GM23338 (cell line): Measurements from ENCODE around the gene GARIN3. TPM values are rescaled to one million over a fixed set of nuclear protein-coding genes. Genes with fewer than 3 reads are reported as not detected.

Experiments
- ATAC-seq: fragments of 200-7000 bp; cut with Tn5 transposase; 3 replicates; pipeline ENCODE4 v1.9.1; 2020
- DNase-seq: peaks from one replicate; pipeline ENCODE4 v3.0.0-alpha.2; 2015; ENCODE audit warnings: low spot score
- H2AFZ ChIP-seq: fragments of 200-600 bp; sonication (generic); 2 replicates; pipeline ENCODE4 v1.8.0; 2016; ENCODE audit warnings: antibody characterized with exemption, mild to moderate bottlenecking, moderate library complexity
- H3F3A ChIP-seq: fragments of 200-600 bp; sonication (generic); replicated peaks from 2 replicates; pipeline ENCODE4 v1.8.0; 2017; ENCODE audit warnings: antibody characterized with exemption, mixed run types, low read depth
- H3K27ac ChIP-seq: fragments of 200-600 bp; sonication (generic); 2 replicates; pipeline ENCODE4 v1.6.1; 2016; ENCODE audit warnings: low read depth
- H3K27me3 ChIP-seq: fragments of 200-600 bp; sonication (generic); 2 replicates; pipeline ENCODE4 v1.8.0; 2016; ENCODE audit warnings: mild to moderate bottlenecking, mixed run types, moderate library complexity; ENCODE audit not compliant: insufficient read depth
- H3K36me3 ChIP-seq: fragments of 200-600 bp; sonication (generic); 2 replicates; pipeline ENCODE4 v1.8.0; 2016; ENCODE audit warnings: mild to moderate bottlenecking; ENCODE audit not compliant: insufficient read depth
- H3K4me1 ChIP-seq: fragments of 200-600 bp; sonication (generic); 2 replicates; pipeline ENCODE4 v1.8.0; 2016; ENCODE audit warnings: mild to moderate bottlenecking, moderate library complexity; ENCODE audit not compliant: insufficient read depth
- H3K4me2 ChIP-seq: fragments of 200-600 bp; sonication (generic); 2 replicates; pipeline ENCODE4 v1.7.1; 2017; ENCODE audit warnings: mixed run types
- H3K4me3 ChIP-seq: fragments of 200-600 bp; sonication (generic); 2 replicates; pipeline ENCODE4 v1.6.1; 2016; ENCODE audit warnings: mixed run types
- H3K79me2 ChIP-seq: fragments of 200-600 bp; sonication (generic); replicated peaks from 2 replicates; pipeline ENCODE4 v1.8.0; 2017; ENCODE audit warnings: mild to moderate bottlenecking; ENCODE audit not compliant: insufficient read depth
- H3K9me2 ChIP-seq: fragments of 200-600 bp; sonication (generic); 2 replicates; pipeline ENCODE4 v1.8.0; 2017; ENCODE audit not compliant: insufficient read depth
- H4K20me1 ChIP-seq: fragments of 200-600 bp; sonication (generic); replicated peaks from 2 replicates; pipeline ENCODE4 v1.8.0; 2017; ENCODE audit warnings: mild to moderate bottlenecking; ENCODE audit not compliant: insufficient read depth
- H3K27ac Mint-ChIP-seq: 2 replicates; pipeline ENCODE4 v1.8.0; 2020; ENCODE audit warnings: inconsistent platforms, mild to moderate bottlenecking, moderate library complexity, mixed read lengths
- H3K27me3 Mint-ChIP-seq: 3 replicates; pipeline ENCODE4 v1.8.0; 2022; ENCODE audit warnings: low read depth, mild to moderate bottlenecking, moderate library complexity, mixed read lengths, inconsistent platforms; ENCODE audit not compliant: insufficient read depth, poor library complexity
- H3K36me3 Mint-ChIP-seq: 3 replicates; pipeline ENCODE4 v1.8.0; 2021; ENCODE audit warnings: low read depth, mild to moderate bottlenecking, inconsistent platforms, moderate library complexity, mixed read lengths
- H3K4me1 Mint-ChIP-seq: 3 replicates; pipeline ENCODE4 v1.8.0; 2020; ENCODE audit warnings: mild to moderate bottlenecking, inconsistent platforms, mixed read lengths
- H3K4me3 Mint-ChIP-seq: 3 replicates; pipeline ENCODE4 v1.8.0; 2021; ENCODE audit warnings: moderate library complexity, mild to moderate bottlenecking, inconsistent platforms, mixed read lengths
- H3K9me3 Mint-ChIP-seq: 3 replicates; pipeline ENCODE4 v1.8.0; 2020; ENCODE audit warnings: moderate library complexity, mild to moderate bottlenecking, inconsistent platforms, mixed read lengths
- CREB1 ChIP-seq: fragments of 250-450 bp; sonication (Bioruptor Pico); IDR thresholded peaks from 2 replicates; pipeline ENCODE4 v1.5.0; 2020; ENCODE audit warnings: low read depth, mild to moderate bottlenecking, moderate library complexity
- EZH2 ChIP-seq: fragments of 200-600 bp; sonication (generic); IDR thresholded peaks from one replicate; pipeline ENCODE4 v1.8.0; 2017; ENCODE audit warnings: antibody characterized with exemption, mild to moderate bottlenecking, low read depth; ENCODE audit not compliant: unreplicated experiment
- EZH2phosphoT487 ChIP-seq: fragments of 200-600 bp; sonication (generic); IDR thresholded peaks from one replicate; pipeline ENCODE4 v1.8.1; 2018; ENCODE audit warnings: antibody characterized with exemption; ENCODE audit not compliant: unreplicated experiment
- JUNB ChIP-seq: IDR thresholded peaks from one replicate; pipeline ENCODE4 v1.6.1; 2016; ENCODE audit warnings: antibody characterized with exemption; ENCODE audit not compliant: unreplicated experiment
- NANOG ChIP-seq: IDR thresholded peaks from 2 replicates; pipeline ENCODE4 v1.6.1; 2016; ENCODE audit warnings: antibody characterized with exemption, borderline replicate concordance
- REST ChIP-seq: IDR thresholded peaks from one replicate; pipeline ENCODE4 v1.6.1; 2018; ENCODE audit warnings: antibody characterized with exemption; ENCODE audit not compliant: unreplicated experiment
- STAT1 ChIP-seq: IDR thresholded peaks from one replicate; pipeline ENCODE4 v1.6.1; 2016; ENCODE audit warnings: antibody characterized with exemption; ENCODE audit not compliant: unreplicated experiment
- ZNF114 ChIP-seq: fragments of 250-450 bp; sonication (Bioruptor Pico); IDR thresholded peaks from 2 replicates; pipeline ENCODE4 v1.5.0; 2020; ENCODE audit warnings: mild to moderate bottlenecking, moderate library complexity
- ZNF331 ChIP-seq: fragments of 250-450 bp; sonication (Bioruptor Pico); IDR thresholded peaks from 2 replicates; pipeline ENCODE4 v1.5.0; 2020; ENCODE audit warnings: low read depth, mild to moderate bottlenecking, moderate library complexity
- polyA plus RNA-seq: library from polyadenylated mRNA; unstranded; fragments of >200 nt; fragmentation: Nextera tagmentation; extraction: Ambion mirVana; gene quantifications from 2 replicates; pipeline ENCODE4 v1.2.1, GENCODE V29; 2016
- total RNA-seq: library from RNA; depleted of rRNA; stranded (reverse); fragments of >200 nt; shearing (Covaris generic); gene quantifications from 2 replicates; pipeline ENCODE4 v1.2.3, GENCODE V29; 2014
- TF ChIP-seq, protein P1 (sequence below): IDR thresholded peaks from 2 replicates; pipeline ENCODE4 v1.6.1; 2016; ENCODE audit warnings: antibody characterized with exemption
- TF ChIP-seq, protein P2 (sequence below): fragments of 250-450 bp; sonication (Bioruptor Pico); IDR thresholded peaks from 2 replicates; pipeline ENCODE4 v1.5.0; 2020; ENCODE audit warnings: mild to moderate bottlenecking, moderate library complexity

The GARIN3 gene
- total and polyA plus RNA-seq, 2 experiments from 2014 or later = not detected

DNA sequence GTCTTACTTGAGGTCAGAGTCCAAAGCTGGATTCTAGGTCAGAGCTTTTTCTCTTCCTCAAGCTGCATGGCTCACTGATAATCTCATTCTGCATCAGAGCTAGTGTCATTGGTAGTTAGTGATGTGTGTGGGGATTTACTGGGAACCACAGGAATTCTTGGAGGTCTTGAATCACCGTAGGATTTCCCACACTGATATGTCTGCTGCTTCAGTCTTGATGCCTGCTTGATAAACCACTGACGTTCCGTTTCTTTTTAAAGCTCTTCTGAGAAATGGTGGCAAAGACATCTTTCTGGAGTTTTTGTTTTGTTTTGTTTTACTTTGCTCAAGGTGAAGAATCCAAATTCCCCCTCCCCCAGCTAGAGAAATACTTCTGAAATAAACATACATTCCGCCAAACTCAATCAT is 1.2 kb upstream of the GARIN3 start (continued):
- TF ChIP-seq REST (no peak), CREB1 (CRISPR knock-in tag) (no peak), EZH2 (no peak), STAT1 (no peak), ZNF114 (CRISPR knock-in tag) (no peak), EZH2phosphoT487 (no peak)
- TF ChIP-seq, protein P1, sequence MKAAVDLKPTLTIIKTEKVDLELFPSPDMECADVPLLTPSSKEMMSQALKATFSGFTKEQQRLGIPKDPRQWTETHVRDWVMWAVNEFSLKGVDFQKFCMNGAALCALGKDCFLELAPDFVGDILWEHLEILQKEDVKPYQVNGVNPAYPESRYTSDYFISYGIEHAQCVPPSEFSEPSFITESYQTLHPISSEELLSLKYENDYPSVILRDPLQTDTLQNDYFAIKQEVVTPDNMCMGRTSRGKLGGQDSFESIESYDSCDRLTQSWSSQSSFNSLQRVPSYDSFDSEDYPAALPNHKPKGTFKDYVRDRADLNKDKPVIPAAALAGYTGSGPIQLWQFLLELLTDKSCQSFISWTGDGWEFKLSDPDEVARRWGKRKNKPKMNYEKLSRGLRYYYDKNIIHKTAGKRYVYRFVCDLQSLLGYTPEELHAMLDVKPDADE = no peak

- no peaks in the 10 kb centered on the region for H4K20me1 ChIP-seq
- no peaks in the 10 kb centered on the region for H3K9me2 ChIP-seq
- peaks cover 2% of the 10 kb centered on the region for H3K27me3 Mint-ChIP-seq
- no peak for DNase-seq
- H3K4me2 ChIP-seq = no peak overlapping the region
- TF ChIP-seq, protein P2, sequence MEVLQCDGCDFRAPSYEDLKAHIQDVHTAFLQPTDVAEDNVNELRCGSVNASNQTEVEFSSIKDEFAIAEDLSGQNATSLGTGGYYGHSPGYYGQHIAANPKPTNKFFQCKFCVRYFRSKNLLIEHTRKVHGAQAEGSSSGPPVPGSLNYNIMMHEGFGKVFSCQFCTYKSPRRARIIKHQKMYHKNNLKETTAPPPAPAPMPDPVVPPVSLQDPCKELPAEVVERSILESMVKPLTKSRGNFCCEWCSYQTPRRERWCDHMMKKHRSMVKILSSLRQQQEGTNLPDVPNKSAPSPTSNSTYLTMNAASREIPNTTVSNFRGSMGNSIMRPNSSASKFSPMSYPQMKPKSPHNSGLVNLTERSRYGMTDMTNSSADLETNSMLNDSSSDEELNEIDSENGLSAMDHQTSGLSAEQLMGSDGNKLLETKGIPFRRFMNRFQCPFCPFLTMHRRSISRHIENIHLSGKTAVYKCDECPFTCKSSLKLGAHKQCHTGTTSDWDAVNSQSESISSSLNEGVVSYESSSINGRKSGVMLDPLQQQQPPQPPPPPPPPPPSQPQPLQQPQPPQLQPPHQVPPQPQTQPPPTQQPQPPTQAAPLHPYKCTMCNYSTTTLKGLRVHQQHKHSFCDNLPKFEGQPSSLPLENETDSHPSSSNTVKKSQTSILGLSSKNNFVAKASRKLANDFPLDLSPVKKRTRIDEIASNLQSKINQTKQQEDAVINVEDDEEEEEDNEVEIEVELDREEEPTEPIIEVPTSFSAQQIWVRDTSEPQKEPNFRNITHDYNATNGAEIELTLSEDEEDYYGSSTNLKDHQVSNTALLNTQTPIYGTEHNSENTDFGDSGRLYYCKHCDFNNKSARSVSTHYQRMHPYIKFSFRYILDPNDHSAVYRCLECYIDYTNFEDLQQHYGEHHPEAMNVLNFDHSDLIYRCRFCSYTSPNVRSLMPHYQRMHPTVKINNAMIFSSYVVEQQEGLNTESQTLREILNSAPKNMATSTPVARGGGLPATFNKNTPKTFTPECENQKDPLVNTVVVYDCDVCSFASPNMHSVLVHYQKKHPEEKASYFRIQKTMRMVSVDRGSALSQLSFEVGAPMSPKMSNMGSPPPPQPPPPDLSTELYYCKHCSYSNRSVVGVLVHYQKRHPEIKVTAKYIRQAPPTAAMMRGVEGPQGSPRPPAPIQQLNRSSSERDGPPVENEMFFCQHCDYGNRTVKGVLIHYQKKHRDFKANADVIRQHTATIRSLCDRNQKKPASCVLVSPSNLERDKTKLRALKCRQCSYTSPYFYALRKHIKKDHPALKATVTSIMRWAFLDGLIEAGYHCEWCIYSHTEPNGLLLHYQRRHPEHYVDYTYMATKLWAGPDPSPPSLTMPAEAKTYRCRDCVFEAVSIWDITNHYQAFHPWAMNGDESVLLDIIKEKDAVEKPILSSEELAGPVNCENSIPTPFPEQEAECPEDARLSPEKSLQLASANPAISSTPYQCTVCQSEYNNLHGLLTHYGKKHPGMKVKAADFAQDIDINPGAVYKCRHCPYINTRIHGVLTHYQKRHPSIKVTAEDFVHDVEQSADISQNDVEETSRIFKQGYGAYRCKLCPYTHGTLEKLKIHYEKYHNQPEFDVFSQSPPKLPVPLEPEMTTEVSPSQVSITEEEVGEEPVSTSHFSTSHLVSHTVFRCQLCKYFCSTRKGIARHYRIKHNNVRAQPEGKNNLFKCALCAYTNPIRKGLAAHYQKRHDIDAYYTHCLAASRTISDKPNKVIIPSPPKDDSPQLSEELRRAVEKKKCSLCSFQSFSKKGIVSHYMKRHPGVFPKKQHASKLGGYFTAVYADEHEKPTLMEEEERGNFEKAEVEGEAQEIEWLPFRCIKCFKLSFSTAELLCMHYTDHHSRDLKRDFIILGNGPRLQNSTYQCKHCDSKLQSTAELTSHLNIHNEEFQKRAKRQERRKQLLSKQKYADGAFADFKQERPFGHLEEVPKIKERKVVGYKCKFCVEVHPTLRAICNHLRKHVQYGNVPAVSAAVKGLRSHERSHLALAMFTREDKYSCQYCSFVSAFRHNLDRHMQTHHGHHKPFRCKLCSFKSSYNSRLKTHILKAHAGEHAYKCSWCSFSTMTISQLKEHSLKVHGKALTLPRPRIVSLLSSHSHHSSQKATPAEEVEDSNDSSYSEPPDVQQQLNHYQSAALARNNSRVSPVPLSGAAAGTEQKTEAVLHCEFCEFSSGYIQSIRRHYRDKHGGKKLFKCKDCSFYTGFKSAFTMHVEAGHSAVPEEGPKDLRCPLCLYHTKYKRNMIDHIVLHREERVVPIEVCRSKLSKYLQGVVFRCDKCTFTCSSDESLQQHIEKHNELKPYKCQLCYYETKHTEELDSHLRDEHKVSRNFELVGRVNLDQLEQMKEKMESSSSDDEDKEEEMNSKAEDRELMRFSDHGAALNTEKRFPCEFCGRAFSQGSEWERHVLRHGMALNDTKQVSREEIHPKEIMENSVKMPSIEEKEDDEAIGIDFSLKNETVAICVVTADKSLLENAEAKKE (CRISPR knock-in tag) = no peak
- TF ChIP-seq ZNF114 (CRISPR knock-in tag) (no peak), EZH2phosphoT487 (no peak), NANOG (no peak), JUNB (no peak), ZNF331 (CRISPR knock-in tag) (no peak), EZH2 (no peak)
- no peak overlapping the region for H3K4me3 ChIP-seq
- no peak overlapping the region for H3K27ac Mint-ChIP-seq
- peaks cover 15% of the 10 kb centered on the region; the same call in 2 of the 3 replicates for H3K4me1 Mint-ChIP-seq
- no peaks in the 10 kb centered on the region for H3F3A ChIP-seq
- no peak for ATAC-seq
- no peaks in the 10 kb centered on the region for H3K27me3 ChIP-seq
- H3K9me3 Mint-ChIP-seq = peaks cover 9% of the 10 kb centered on the region; the same call in 2 of the 3 replicates
- no peaks in the 10 kb centered on the region for H3K36me3 ChIP-seq
- H3K79me2 ChIP-seq = no peaks in the 10 kb centered on the region
- no peak overlapping the region for H3K4me3 Mint-ChIP-seq
- H3K4me1 ChIP-seq = no peaks in the 10 kb centered on the region; the same call in 1 of the 2 replicates
- no peak overlapping the region for H2AFZ ChIP-seq
- no peaks in the 10 kb centered on the region; the same call in 2 of the 3 replicates for H3K36me3 Mint-ChIP-seq
- H3K27ac ChIP-seq = no peak overlapping the region
Observed at GRCh38 chr5:157165668-157166067, 396 bp downstream of the GARIN3 start.
